Neural cell (in vitro differentiated cells): Measurements from ENCODE around the gene PORCN. TPM values are rescaled to one million over a fixed set of nuclear protein-coding genes. Genes with fewer than 3 reads are reported as not detected.

ENCODE experiments used
- H2AFZ ChIP-seq: fragments of 200-600, 300-800 bp; sonication (generic), shearing (Covaris generic); 2 replicates; pipeline ENCODE4 v1.6.0; 2014; ENCODE audit warnings: low read depth, mild to moderate bottlenecking, antibody characterized with exemption, low read length, moderate library complexity
- H3F3A ChIP-seq: fragments of 200-600 bp; shearing (Covaris generic); 2 replicates; pipeline ENCODE4 v1.6.1; 2016; ENCODE audit warnings: mild to moderate bottlenecking, moderate library complexity, mixed read lengths, antibody characterized with exemption, low read length; ENCODE audit not compliant: insufficient read depth, poor library complexity, severe bottlenecking
- H3K27ac ChIP-seq: fragments of 200-600, 300-800 bp; sonication (generic), shearing (Covaris generic); 2 replicates; pipeline ENCODE4 v1.5.1; 2014; ENCODE audit warnings: mild to moderate bottlenecking, low read length, moderate library complexity
- H3K27me3 ChIP-seq: fragments of 300-800, 200-600 bp; sonication (generic), shearing (Covaris generic); 2 replicates; pipeline ENCODE4 v1.6.0; 2014; ENCODE audit warnings: mild to moderate bottlenecking, low read depth, low read length, moderate library complexity; ENCODE audit not compliant: insufficient read depth
- H3K36me3 ChIP-seq: fragments of 300-800, 200-600 bp; sonication (generic), shearing (Covaris generic); 2 replicates; pipeline ENCODE4 v1.5.1; 2014; ENCODE audit warnings: mild to moderate bottlenecking, antibody characterized with exemption, low read length, moderate library complexity; ENCODE audit not compliant: insufficient read depth
- H3K4me2 ChIP-seq: fragments of 300-800, 200-600 bp; sonication (generic), shearing (Covaris generic); 2 replicates; pipeline ENCODE4 v1.6.0; 2014; ENCODE audit warnings: mild to moderate bottlenecking, low read length
- H3K4me3 ChIP-seq: fragments of 300-800, 200-600 bp; sonication (generic), shearing (Covaris generic); 2 replicates; pipeline ENCODE4 v1.5.1; 2014; ENCODE audit warnings: mild to moderate bottlenecking, low read length, moderate library complexity
- H3K79me2 ChIP-seq: fragments of 200-600 bp; shearing (Covaris generic); replicated peaks from 2 replicates; pipeline ENCODE4 v1.6.0; 2014; ENCODE audit warnings: mild to moderate bottlenecking, low read length, moderate library complexity; ENCODE audit not compliant: insufficient read depth
- H3K9ac ChIP-seq: fragments of 300-800, 200-600 bp; sonication (generic), shearing (Covaris generic); 2 replicates; pipeline ENCODE4 v1.6.1; 2016; ENCODE audit warnings: mild to moderate bottlenecking, low read length, mixed read lengths
- H3K9me2 ChIP-seq: fragments of 200-600 bp; shearing (Covaris generic); 2 replicates; pipeline ENCODE4 v1.6.1; 2016; ENCODE audit warnings: mild to moderate bottlenecking, low read length, mixed read lengths; ENCODE audit not compliant: insufficient read depth
- H3K9me3 ChIP-seq: fragments of 200-600, 300-800 bp; sonication (generic), shearing (Covaris generic); 2 replicates; pipeline ENCODE4 v1.6.1; 2016; ENCODE audit warnings: mild to moderate bottlenecking, mixed run types, low read length, moderate library complexity, mixed read lengths
- H4K20me1 ChIP-seq: fragments of 200-600 bp; shearing (Covaris generic); 2 replicates; pipeline ENCODE4 v1.6.1; 2016; ENCODE audit warnings: mild to moderate bottlenecking, mixed run types; ENCODE audit not compliant: insufficient read depth
- CTCF ChIP-seq: fragments of 450-650 bp; IDR thresholded peaks from 2 replicates; pipeline ENCODE4 v1.5.1; 2014; ENCODE audit warnings: antibody characterized with exemption, mild to moderate bottlenecking, moderate library complexity; ENCODE audit not compliant: poor library complexity, severe bottlenecking
- EP300 ChIP-seq: fragments of 450-650 bp; conservative IDR thresholded peaks from 2 replicates; pipeline ENCODE4 v1.6.1; 2014; ENCODE audit warnings: antibody characterized with exemption, mild to moderate bottlenecking, moderate library complexity; ENCODE audit not compliant: poor library complexity, severe bottlenecking
- EZH2 ChIP-seq: fragments of 200-600, 300-800 bp; shearing (Covaris generic), sonication (generic); IDR thresholded peaks from 2 replicates; pipeline ENCODE4 v1.6.1; 2014; ENCODE audit warnings: antibody characterized with exemption, low read length, borderline replicate concordance, mild to moderate bottlenecking; ENCODE audit not compliant: insufficient read depth, poor library complexity, severe bottlenecking
- MXI1 ChIP-seq: fragments of 450-650 bp; conservative IDR thresholded peaks from 2 replicates; pipeline ENCODE4 v1.6.1; 2014; ENCODE audit warnings: antibody characterized with exemption, mild to moderate bottlenecking; ENCODE audit not compliant: poor library complexity, severe bottlenecking
- POLR2AphosphoS5 ChIP-seq: IDR thresholded peaks from 2 replicates; pipeline ENCODE4 v1.6.1; 2012
- RAD21 ChIP-seq: fragments of 450-650 bp; conservative IDR thresholded peaks from 2 replicates; pipeline ENCODE4 v1.6.1; 2014; ENCODE audit warnings: antibody characterized with exemption, mild to moderate bottlenecking, moderate library complexity
- REST ChIP-seq: IDR thresholded peaks from 2 replicates; pipeline ENCODE4 v1.6.1; 2012; ENCODE audit warnings: borderline replicate concordance
- SMC3 ChIP-seq: fragments of 450-650 bp; conservative IDR thresholded peaks from 2 replicates; pipeline ENCODE4 v1.6.1; 2014; ENCODE audit warnings: antibody characterized with exemption, mild to moderate bottlenecking, moderate library complexity; ENCODE audit not compliant: poor library complexity
- TAF1 ChIP-seq: IDR thresholded peaks from 2 replicates; pipeline ENCODE4 v1.6.1; 2012; ENCODE audit warnings: low read depth
- polyA plus RNA-seq: library from polyadenylated mRNA; depleted of rRNA; stranded (reverse); fragments of >200 nt; gene quantifications from 2 replicates; pipeline ENCODE4 v1.2.3, GENCODE V29; 2014

Gene PORCN
- polyA plus RNA-seq, 1 donor from 2014 or later: 29.8 TPM

GRCh38 chrX:48489892-48490291, 18.9 kb upstream of the PORCN start:
- no peaks in the 10 kb centered on the region for H3K79me2 ChIP-seq
- no peak overlapping the region for H2AFZ ChIP-seq
- no peak overlapping the region for H3K4me3 ChIP-seq
- H3K27me3 ChIP-seq: no peaks in the 10 kb centered on the region
- no peaks in the 10 kb centered on the region for H3K36me3 ChIP-seq
- H3K9me3 ChIP-seq: no peaks in the 10 kb centered on the region
- no peak for TF ChIP-seq REST
- no peak for TF ChIP-seq MXI1
- TF ChIP-seq CTCF: no peak
- no peak for TF ChIP-seq EP300
- TF ChIP-seq TAF1: no peak
- no peak for TF ChIP-seq SMC3
- no peak for TF ChIP-seq EZH2
- TF ChIP-seq POLR2AphosphoS5: no peak
- TF ChIP-seq RAD21: no peak
- H3K9me2 ChIP-seq: no peaks in the 10 kb centered on the region
- no peaks in the 10 kb centered on the region for H3F3A ChIP-seq
- H3K9ac ChIP-seq: no peak overlapping the region
- H3K4me2 ChIP-seq: no peak overlapping the region
- no peaks in the 10 kb centered on the region for H4K20me1 ChIP-seq
- H3K27ac ChIP-seq: no peak overlapping the region

- Histone ChIP-seq H3K4me2 (no peak overlapping the region), H2AFZ (no peak overlapping the region), H3K27me3 (no peaks in the 10 kb centered on the region)
Observed at GRCh38 chrX:48490661-48491060, 18.1 kb upstream of the PORCN start.

GRCh38 chrX:48491809-48492208, 17.0 kb upstream of the PORCN start:
- no peaks in the 10 kb centered on the region for H3K36me3 ChIP-seq
- TF ChIP-seq SMC3: no peak
- TF ChIP-seq MXI1: no peak
- no peak for TF ChIP-seq RAD21
- no peak for TF ChIP-seq REST
- TF ChIP-seq POLR2AphosphoS5: no peak
- no peak for TF ChIP-seq EP300
- no peak for TF ChIP-seq EZH2
- TF ChIP-seq TAF1: no peak
- TF ChIP-seq CTCF: no peak
- H3F3A ChIP-seq: no peaks in the 10 kb centered on the region
- H3K27ac ChIP-seq: no peak overlapping the region
- no peaks in the 10 kb centered on the region for H4K20me1 ChIP-seq
- H3K79me2 ChIP-seq: no peaks in the 10 kb centered on the region
- no peak overlapping the region for H2AFZ ChIP-seq
- H3K4me2 ChIP-seq: no peak overlapping the region
- H3K27me3 ChIP-seq: no peaks in the 10 kb centered on the region
- H3K9ac ChIP-seq: no peak overlapping the region
- no peak overlapping the region for H3K4me3 ChIP-seq
- no peaks in the 10 kb centered on the region for H3K9me3 ChIP-seq
- no peaks in the 10 kb centered on the region for H3K9me2 ChIP-seq

More at GRCh38 chrX:48490661-48491060, 18.1 kb upstream of the PORCN start:
- H3K9me3 ChIP-seq: no peaks in the 10 kb centered on the region
- no peak overlapping the region for H3K9ac ChIP-seq
- no peaks in the 10 kb centered on the region for H3K9me2 ChIP-seq
- no peaks in the 10 kb centered on the region for H4K20me1 ChIP-seq
- H3K36me3 ChIP-seq: no peaks in the 10 kb centered on the region
- TF ChIP-seq RAD21 (no peak), EZH2 (no peak), MXI1 (no peak)
- no peak overlapping the region for H3K4me3 ChIP-seq
- H3K27ac ChIP-seq: no peak overlapping the region
- H3F3A ChIP-seq: no peaks in the 10 kb centered on the region
- H3K79me2 ChIP-seq: no peaks in the 10 kb centered on the region
